Fibroblast of skin of abdomen (primary cell): ENCODE data around the gene USP31.

Experiments used
- DNase-seq: peaks from one replicate; pipeline ENCODE4 v3.0.0-alpha.2; 2013

Gene USP31

GRCh38 chr16:23089111-23089510 lies 60.1 kb downstream of the USP31 start:
- no peak for DNase-seq

GRCh38 chr16:23088018-23088417 lies 61.2 kb downstream of the USP31 start:
- no peak for DNase-seq

GRCh38 chr16:23085949-23086348 lies 63.3 kb downstream of the USP31 start:
- DNase-seq: no peak

GRCh38 chr16:23082161-23082788 lies 67.0 kb downstream of the USP31 start:
- no peak for DNase-seq

GRCh38 chr16:23081675-23082119 lies 67.6 kb downstream of the USP31 start:
- DNase-seq: peak; percentile 85

GRCh38 chr16:23080747-23081146 lies 68.5 kb downstream of the USP31 start:
- no peak for DNase-seq

GRCh38 chr16:23080329-23080728 lies 68.9 kb downstream of the USP31 start:
- DNase-seq: no peak

- DNase-seq: no peak
These were observed 69.5 kb downstream of the USP31 start for GRCh38 chr16:23079675-23080301.

- no peak for DNase-seq
These were observed 74.8 kb downstream of the USP31 start for GRCh38 chr16:23074423-23074822.

- peak; percentile 35 for DNase-seq
These were observed 76.3 kb downstream of the USP31 start for GRCh38 chr16:23072769-23073549.

GRCh38 chr16:23072084-23072599 lies 77.1 kb downstream of the USP31 start:
- DNase-seq: peak; percentile 57

GRCh38 chr16:23071196-23072083 lies 77.8 kb downstream of the USP31 start:
- DNase-seq: peak; percentile 7

- no peak for DNase-seq
These were observed 79.4 kb downstream of the USP31 start for GRCh38 chr16:23069844-23070243.

GRCh38 chr16:23068079-23068736 lies 81.0 kb downstream of the USP31 start:
- DNase-seq: no peak

GRCh38 chr16:23066676-23067075 lies 82.6 kb downstream of the USP31 start:
- DNase-seq: no peak

- DNase-seq: peak; percentile 30
These were observed 84.6 kb downstream of the USP31 start for GRCh38 chr16:23064639-23065038.

- no peak for DNase-seq
These were observed 86.7 kb downstream of the USP31 start for GRCh38 chr16:23062524-23062923.

- DNase-seq: peak; percentile 52
These were observed 87.6 kb downstream of the USP31 start for GRCh38 chr16:23061669-23062068.

- peak; percentile 63 for DNase-seq
These were observed 88.6 kb downstream of the USP31 start for GRCh38 chr16:23060458-23061320.

- DNase-seq: no peak
These were observed 89.8 kb downstream of the USP31 start for GRCh38 chr16:23059433-23059832.

GRCh38 chr16:23058576-23058975 lies 90.7 kb downstream of the USP31 start:
- DNase-seq: no peak
